T-cell (primary cell): ENCODE data around the gene ZNF423. TPM values are rescaled to one million over a fixed set of nuclear protein-coding genes. Genes with fewer than 3 reads are reported as not detected.

Experiments used
- ATAC-seq, 4 experiments: fragments of 200-7000 bp in 3 of 4; fragments of 150-1000 bp in 1 of 4; cut with Tn5 transposase; replicated peaks in 1 of 4; 1 replicate in 3 of 4; 2 replicates in 1 of 4; pipeline ENCODE4 v1.10.0; 2021; ENCODE audit warnings: moderate library complexity in 3 of 4, mild to moderate bottlenecking in 2 of 4, moderate number of reproducible peaks in 1 of 4
- CTCF ChIA-PET, 2 donors: fragments of 300-600 bp; sonication (Branson Sonifier 250); formaldehyde crosslinking; loops; one replicate each; lab custom pipeline; 2022; ENCODE audit warnings: antibody characterized with exemption in 2 of 2; lab: Charles Lee
- POLR2A ChIA-PET, 2 donors: fragments of 300-600 bp; sonication (Branson Sonifier 250); formaldehyde crosslinking; loops; one replicate each; lab custom pipeline; 2022; ENCODE audit warnings: antibody characterized with exemption in 2 of 2; lab: Charles Lee
- DNase-seq, 35 experiments: peaks; one replicate each; pipeline versions ENCODE4 v3.0.0 to v3.0.0-alpha.2; 2013 to 2023
- H3K27ac ChIP-seq: one replicate; pipeline ENCODE4 v1.5.1; 2013; ENCODE audit warnings: low read length
- H3K27me3 ChIP-seq, 2 experiments: replicated peaks in 1 of 2; 1 replicate in 1 of 2; 2 replicates in 1 of 2; pipeline versions ENCODE4 v1.6.1 to v1.7.0; 2013; ENCODE audit warnings: low read length in 1 of 2, mixed read lengths in 1 of 2; ENCODE audit not compliant: control insufficient read depth in 2 of 2, insufficient read depth in 2 of 2; ENCODE audit errors: extremely low read depth in 1 of 2
- H3K36me3 ChIP-seq, 2 donors: 1 replicate in 1 of 2; 2 replicates in 1 of 2; pipeline versions ENCODE4 v1.6.1 to v1.7.0; 2013; ENCODE audit warnings: low read length in 1 of 2; ENCODE audit not compliant: control insufficient read depth in 2 of 2, insufficient read depth in 1 of 2; ENCODE audit errors: extremely low read depth in 1 of 2
- H3K4me1 ChIP-seq, 2 experiments: 1 replicate in 1 of 2; 2 replicates in 1 of 2; pipeline versions ENCODE4 v1.6.1 to v1.7.0; 2013; ENCODE audit warnings: low read length in 2 of 2, mixed read lengths in 1 of 2; ENCODE audit not compliant: insufficient read depth in 2 of 2, control insufficient read depth in 1 of 2; ENCODE audit errors: extremely low read depth in 1 of 2
- H3K4me3 ChIP-seq, 2 donors: 1 replicate in 1 of 2; 2 replicates in 1 of 2; pipeline versions ENCODE4 v1.5.1 to v1.7.0; 2013; ENCODE audit warnings: mild to moderate bottlenecking in 2 of 2, low read length in 1 of 2, moderate library complexity in 1 of 2; ENCODE audit not compliant: control insufficient read depth in 1 of 2; ENCODE audit errors: extremely low read depth in 1 of 2
- H3K9me3 ChIP-seq: 2 replicates; pipeline ENCODE4 v1.7.0; 2013
- H3K27ac Mint-ChIP-seq, 2 donors: one replicate each; pipeline ENCODE4 v1.8.0; 2020 to 2021; ENCODE audit warnings: mild to moderate bottlenecking in 2 of 2, mixed read lengths in 2 of 2
- H3K27me3 Mint-ChIP-seq, 2 donors: one replicate each; pipeline ENCODE4 v1.8.0; 2021 to 2022; ENCODE audit warnings: mixed read lengths in 2 of 2
- H3K36me3 Mint-ChIP-seq: one replicate; pipeline ENCODE4 v1.8.0; 2021; ENCODE audit warnings: mixed read lengths
- H3K4me1 Mint-ChIP-seq, 3 donors: one replicate each; pipeline ENCODE4 v1.8.0; 2020 to 2022; ENCODE audit warnings: mixed read lengths in 3 of 3, mild to moderate bottlenecking in 1 of 3
- H3K4me3 Mint-ChIP-seq, 3 donors: one replicate each; pipeline ENCODE4 v1.8.0; 2020 to 2022; ENCODE audit warnings: mild to moderate bottlenecking in 3 of 3, mixed read lengths in 3 of 3, moderate library complexity in 3 of 3
- H3K9me3 Mint-ChIP-seq, 3 donors: one replicate each; pipeline ENCODE4 v1.8.0; 2020 to 2022; ENCODE audit warnings: mixed read lengths in 3 of 3
- WGBS: methylation state at CpG from one replicate; pipeline ENCODE4 v1.1.5; 2013; ENCODE audit warnings: missing lambda C conversion rate; ENCODE audit not compliant: insufficient coverage; 5-methylcytosine and 5-hydroxymethylcytosine counted together
- total RNA-seq, 35 experiments: library from RNA in 6 of 35; stranded (reverse) in 6 of 35; fragments of 120-200 nt in 1 of 35; gene quantifications; one replicate each; pipeline versions ENCODE4 v1.2.1 to v1.2.4 and lab custom pipeline; 2013 to 2026

ZNF423 gene
- total RNA-seq, 5 donors from 2014 or later (not counting 1 experiment from before 2014, with no cell fraction given), result 0.07 to 0.12 TPM; not detected in 3

DNA sequence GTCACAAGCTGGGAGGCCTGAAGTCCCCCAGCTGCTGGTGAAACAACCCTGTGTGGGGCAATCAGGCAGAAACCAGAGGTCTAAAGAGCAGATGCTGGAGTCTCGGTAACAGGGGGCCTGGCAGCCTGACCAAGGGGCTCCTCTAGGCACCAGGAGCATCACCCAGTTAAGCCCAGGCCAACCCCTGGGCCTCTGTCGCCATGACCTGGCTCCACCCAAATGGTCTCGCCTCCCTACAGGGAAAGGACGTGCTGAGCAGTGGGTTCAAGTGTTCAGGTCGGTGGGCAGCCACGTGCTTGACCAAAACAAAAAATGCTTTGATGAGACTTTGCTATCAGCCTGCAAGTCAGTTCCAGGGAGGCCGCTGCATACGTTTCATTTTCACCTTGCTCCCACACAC lies 240.3 kb downstream of the ZNF423 start:
- ChIA-PET CTCF (no interaction called here), POLR2A (no interaction called here)
- H3K4me3 ChIP-seq, result no peak overlapping the region
- Mint-ChIP-seq H3K27me3 (peaks cover 2 to 7% of the 10 kb centered on the region in 2 donors), H3K9me3 (no peaks in the 10 kb centered on the region), H3K4me3 (no peak overlapping the region), H3K27ac (no peak overlapping the region), H3K4me1 (no peaks in the 10 kb centered on the region), H3K36me3 (no peaks in the 10 kb centered on the region)
- H3K9me3 ChIP-seq, result no peaks in the 10 kb centered on the region
- 81% methylated on average over 7 of the region's 8 CpGs for WGBS
- ATAC-seq, result no peak
- H3K4me1 ChIP-seq, result no peaks in the 10 kb centered on the region
- H3K27me3 ChIP-seq, result peaks cover 0 to 6% of the 10 kb centered on the region in 2 experiments
- no peak for DNase-seq
- no peak overlapping the region for H3K27ac ChIP-seq
- no peaks in the 10 kb centered on the region for H3K36me3 ChIP-seq

DNA sequence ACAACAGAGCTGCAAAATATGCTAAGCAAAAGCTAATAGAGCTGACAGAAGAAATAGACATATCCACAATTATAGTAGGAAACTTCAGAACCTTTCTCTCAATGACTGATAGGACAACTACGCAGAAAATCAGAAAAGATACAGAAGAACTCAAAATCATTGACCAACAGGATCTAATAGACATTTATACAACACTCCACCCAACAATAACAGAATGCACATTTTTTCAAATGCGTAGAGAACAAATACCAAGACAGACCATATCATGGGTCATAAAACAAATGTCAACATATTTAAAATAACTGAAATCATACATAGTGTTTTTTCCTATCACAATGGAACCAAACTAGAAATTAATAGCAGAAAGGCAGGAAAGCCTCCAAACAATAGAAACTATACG lies 244.9 kb downstream of the ZNF423 start:
- no peaks in the 10 kb centered on the region for H3K36me3 ChIP-seq
- peaks cover 0 to 2% (median 0%) of the 10 kb centered on the region in 3 donors for H3K9me3 Mint-ChIP-seq
- WGBS, result 60% methylated on average over 1 of the region's 3 CpGs

DNA sequence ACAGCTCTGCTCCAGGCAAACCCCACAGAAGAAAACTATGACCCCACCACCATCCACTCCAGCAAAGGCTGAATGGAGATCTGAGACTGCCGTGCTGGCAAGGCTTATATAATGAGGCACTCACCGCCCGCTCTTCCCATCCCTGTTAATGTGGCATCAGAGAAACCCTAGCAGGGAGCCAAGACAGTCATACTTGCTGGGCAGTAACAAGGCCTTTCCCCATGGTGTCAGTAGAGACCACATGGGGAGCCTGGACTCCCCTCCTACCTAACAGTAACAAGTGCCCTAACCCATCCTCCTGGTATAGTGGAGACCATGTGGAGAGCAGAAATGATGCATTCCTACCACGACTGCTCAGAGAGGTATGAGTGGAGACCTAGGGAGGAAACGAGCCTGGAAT lies 247.1 kb downstream of the ZNF423 start:
- ChIA-PET CTCF (no interaction called here), POLR2A (no interaction called here)
- Mint-ChIP-seq H3K27me3 (peaks cover 27 to 37% of the 10 kb centered on the region in 2 donors), H3K27ac (no peak overlapping the region), H3K36me3 (no peaks in the 10 kb centered on the region), H3K9me3 (peaks cover 0 to 2% (median 0%) of the 10 kb centered on the region in 3 donors), H3K4me1 (no peaks in the 10 kb centered on the region), H3K4me3 (no peak overlapping the region)
- H3K9me3 ChIP-seq, result no peaks in the 10 kb centered on the region
- WGBS, result 100% methylated on average over 1 of the region's 5 CpGs
- H3K4me1 ChIP-seq, result no peaks in the 10 kb centered on the region
- H3K27me3 ChIP-seq, result peaks cover 0 to 32% of the 10 kb centered on the region in 2 experiments
- ATAC-seq (no peak), DNase-seq (no peak)
- no peak overlapping the region for H3K4me3 ChIP-seq
- H3K36me3 ChIP-seq, result no peaks in the 10 kb centered on the region
- no peak overlapping the region for H3K27ac ChIP-seq

More for the DNA sequence above, 244.9 kb downstream of the ZNF423 start:
- no peak for DNase-seq
- Histone ChIP-seq H3K27ac (no peak overlapping the region), H3K9me3 (no peaks in the 10 kb centered on the region), H3K4me3 (no peak overlapping the region), H3K4me1 (no peaks in the 10 kb centered on the region), H3K27me3 (peaks cover 0 to 21% of the 10 kb centered on the region in 2 experiments)
- Mint-ChIP-seq H3K27ac (no peak overlapping the region), H3K36me3 (no peaks in the 10 kb centered on the region), H3K4me3 (no peak overlapping the region), H3K27me3 (peaks cover 21 to 25% of the 10 kb centered on the region in 2 donors), H3K4me1 (no peaks in the 10 kb centered on the region)
- no peak for ATAC-seq
- ChIA-PET CTCF (no interaction called here), POLR2A (no interaction called here)

DNA sequence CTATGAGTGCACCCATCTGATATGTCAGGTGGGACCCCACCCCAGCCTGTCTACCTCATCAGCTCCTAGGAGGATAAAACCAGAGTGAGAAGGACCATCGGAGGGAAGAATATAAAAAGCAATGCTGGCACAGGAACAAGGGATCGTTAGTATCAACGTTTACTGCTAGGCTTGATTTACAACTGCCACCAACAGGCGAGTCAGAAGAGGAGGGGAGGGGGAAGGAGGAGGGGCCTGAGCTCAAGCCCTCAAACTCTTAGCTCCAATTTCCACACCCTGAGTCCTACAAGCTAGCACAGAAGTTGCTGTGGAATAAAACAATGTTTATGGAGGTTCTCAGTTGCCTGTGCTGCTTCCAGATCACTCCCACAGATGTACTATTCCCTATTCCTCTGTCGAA lies 247.8 kb downstream of the ZNF423 start:
- Histone ChIP-seq H3K4me1 (no peaks in the 10 kb centered on the region), H3K27ac (no peak overlapping the region), H3K36me3 (no peaks in the 10 kb centered on the region), H3K9me3 (no peaks in the 10 kb centered on the region), H3K4me3 (no peak overlapping the region), H3K27me3 (peaks cover 0 to 34% of the 10 kb centered on the region in 2 experiments)
- Mint-ChIP-seq H3K27ac (no peak overlapping the region), H3K9me3 (peaks cover 0 to 2% (median 0%) of the 10 kb centered on the region in 3 donors), H3K27me3 (peaks cover 27 to 37% of the 10 kb centered on the region in 2 donors), H3K36me3 (no peaks in the 10 kb centered on the region), H3K4me1 (no peaks in the 10 kb centered on the region), H3K4me3 (no peak overlapping the region)
- 10% methylated on average over 2 of the region's 5 CpGs for WGBS
- ATAC-seq (no peak), DNase-seq (no peak)
- ChIA-PET CTCF (no interaction called here), POLR2A (no interaction called here)

- WGBS, result 56% methylated on average over 12 of the region's 14 CpGs
- Mint-ChIP-seq H3K9me3 (peaks cover 0 to 2% (median 0%) of the 10 kb centered on the region in 3 donors), H3K27ac (peak overlapping the region in 1 of 2 donors; percentile 60), H3K4me3 (no peak overlapping the region), H3K36me3 (no peaks in the 10 kb centered on the region), H3K27me3 (peaks cover 21 to 39% of the 10 kb centered on the region in 2 donors), H3K4me1 (no peaks in the 10 kb centered on the region)
- CTCF ChIA-PET, result no interaction called here
- Histone ChIP-seq H3K4me3 (no peak overlapping the region), H3K27me3 (peaks cover 0 to 44% of the 10 kb centered on the region in 2 experiments), H3K9me3 (no peaks in the 10 kb centered on the region), H3K4me1 (no peaks in the 10 kb centered on the region), H3K36me3 (no peaks in the 10 kb centered on the region), H3K27ac (no peak overlapping the region)
- DNase-seq (no peak), ATAC-seq (no peak)
- POLR2A ChIA-PET, result no interaction called here
These were observed 250.2 kb downstream of the ZNF423 start for GRCh38 chr16:49605536-49606254.

GRCh38 chr16:49604602-49605001 lies 251.3 kb downstream of the ZNF423 start:
- H3K27me3 ChIP-seq, result peaks cover 0 to 46% of the 10 kb centered on the region in 2 experiments
- ATAC-seq, result no peak
- Mint-ChIP-seq H3K9me3 (peaks cover 0 to 2% (median 0%) of the 10 kb centered on the region in 3 donors), H3K4me1 (peaks cover 0 to 3% (median 0%) of the 10 kb centered on the region in 3 donors), H3K27ac (no peak overlapping the region), H3K27me3 (peaks cover 21 to 39% of the 10 kb centered on the region in 2 donors), H3K36me3 (no peaks in the 10 kb centered on the region), H3K4me3 (no peak overlapping the region)
- H3K4me3 ChIP-seq, result no peak overlapping the region
- H3K4me1 ChIP-seq, result peaks cover 0 to 2% of the 10 kb centered on the region in 2 experiments
- 64% methylated on average over 2 of the region's 4 CpGs for WGBS
- ChIA-PET POLR2A (no interaction called here), CTCF (no interaction called here)
- H3K9me3 ChIP-seq, result no peaks in the 10 kb centered on the region
- H3K36me3 ChIP-seq, result no peaks in the 10 kb centered on the region
- no peak for DNase-seq
- H3K27ac ChIP-seq, result no peak overlapping the region
